Measurements from ENCODE around the gene CDCA4. TPM values are rescaled to one million over a fixed set of nuclear protein-coding genes. Genes with fewer than 3 reads are reported as not detected.

CDCA4 gene
- polyA plus RNA-seq, 10 donors = 11.0 to 29.9 (median 16.7) TPM

DNA sequence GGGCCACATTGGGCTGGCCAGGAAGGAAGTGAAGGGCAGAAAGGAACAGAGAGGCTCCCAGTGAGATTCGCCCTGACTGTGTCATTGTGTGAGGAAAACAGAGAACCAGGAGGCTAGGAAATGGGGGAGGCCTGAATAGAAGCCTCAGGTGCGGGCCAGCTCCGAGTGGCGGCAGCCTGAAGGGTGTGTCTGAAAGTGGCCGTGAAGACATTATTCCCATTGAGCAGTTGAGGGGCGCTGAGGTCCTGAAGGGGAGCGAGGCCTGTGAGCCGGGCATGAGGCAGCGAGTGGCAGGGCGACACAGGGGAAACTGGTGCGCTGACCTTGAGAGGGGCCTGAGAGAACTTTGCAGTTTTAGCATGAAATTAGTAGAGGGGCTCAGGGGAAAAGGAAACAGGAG, 28.4 kb downstream of the CDCA4 start:
- no peak for DNase-seq

DNA sequence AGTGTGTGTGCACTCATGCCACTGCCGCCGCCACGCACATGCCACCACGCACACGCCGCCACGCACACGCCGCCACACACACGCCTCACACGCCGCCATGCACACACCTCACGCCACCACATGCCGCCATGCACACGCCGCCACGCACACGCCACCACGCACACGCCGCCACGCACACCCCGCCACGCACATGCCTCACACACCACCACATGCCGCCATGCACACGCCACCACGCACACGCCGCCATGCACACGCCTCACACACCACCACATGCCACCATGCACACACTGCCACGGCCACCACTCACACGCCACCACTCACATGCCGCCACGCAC, 29.0 kb downstream of the CDCA4 start:
- no peak for DNase-seq

DNA sequence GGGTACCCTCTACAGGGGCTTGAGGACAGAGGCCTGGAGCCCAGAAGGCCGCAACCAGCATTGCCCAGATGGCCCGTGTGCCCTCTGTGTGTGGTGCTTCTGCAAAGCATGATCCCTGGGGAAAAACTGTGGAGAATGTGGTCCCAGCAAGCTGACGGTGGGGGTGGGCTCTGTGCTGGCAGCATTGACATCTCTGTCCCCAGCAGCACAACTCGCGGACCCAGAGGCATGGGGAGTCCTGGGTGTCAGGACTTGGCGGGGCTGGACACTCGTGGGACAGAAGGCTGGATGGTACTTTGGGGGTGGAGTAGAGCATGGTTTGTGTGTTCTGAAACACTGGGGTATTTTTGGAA, 31.0 kb downstream of the CDCA4 start:
- no peak for DNase-seq

DNA sequence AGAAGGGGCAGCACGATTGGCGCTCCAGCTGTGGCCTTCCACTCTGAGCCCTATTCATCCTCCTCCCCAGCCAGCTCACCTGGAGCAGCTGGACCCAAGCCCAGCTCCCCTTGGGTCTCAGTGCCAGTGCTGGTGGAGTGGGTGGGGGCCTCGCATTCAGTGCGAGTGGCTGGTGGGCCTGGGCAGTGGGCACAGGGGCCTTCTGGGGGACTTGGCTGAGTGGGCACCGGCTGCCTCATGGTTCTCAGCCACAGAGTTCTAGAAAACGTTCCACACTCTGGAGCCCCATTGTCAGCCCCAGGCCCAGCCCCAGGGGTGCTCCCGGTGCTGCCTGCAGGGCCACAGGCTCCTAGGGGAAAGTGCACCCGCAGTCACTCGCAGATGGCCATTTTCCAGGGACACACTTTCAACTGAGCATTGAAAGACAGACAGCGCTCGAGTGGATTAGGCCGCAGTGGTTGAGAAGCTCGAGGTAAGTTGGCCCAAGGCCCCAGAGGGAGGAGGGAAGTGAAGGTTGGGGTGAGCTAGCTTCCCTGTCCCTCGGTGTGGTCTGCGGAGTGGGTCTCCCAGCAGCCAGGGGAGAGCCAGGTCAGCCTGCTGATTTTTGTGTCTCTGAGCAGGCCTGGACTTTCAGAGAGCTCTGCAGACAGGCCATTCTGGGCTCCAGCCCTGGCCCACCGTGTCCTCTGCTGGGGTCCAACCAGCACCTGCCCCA, 31.5 kb downstream of the CDCA4 start:
- DNase-seq = no peak

DNA sequence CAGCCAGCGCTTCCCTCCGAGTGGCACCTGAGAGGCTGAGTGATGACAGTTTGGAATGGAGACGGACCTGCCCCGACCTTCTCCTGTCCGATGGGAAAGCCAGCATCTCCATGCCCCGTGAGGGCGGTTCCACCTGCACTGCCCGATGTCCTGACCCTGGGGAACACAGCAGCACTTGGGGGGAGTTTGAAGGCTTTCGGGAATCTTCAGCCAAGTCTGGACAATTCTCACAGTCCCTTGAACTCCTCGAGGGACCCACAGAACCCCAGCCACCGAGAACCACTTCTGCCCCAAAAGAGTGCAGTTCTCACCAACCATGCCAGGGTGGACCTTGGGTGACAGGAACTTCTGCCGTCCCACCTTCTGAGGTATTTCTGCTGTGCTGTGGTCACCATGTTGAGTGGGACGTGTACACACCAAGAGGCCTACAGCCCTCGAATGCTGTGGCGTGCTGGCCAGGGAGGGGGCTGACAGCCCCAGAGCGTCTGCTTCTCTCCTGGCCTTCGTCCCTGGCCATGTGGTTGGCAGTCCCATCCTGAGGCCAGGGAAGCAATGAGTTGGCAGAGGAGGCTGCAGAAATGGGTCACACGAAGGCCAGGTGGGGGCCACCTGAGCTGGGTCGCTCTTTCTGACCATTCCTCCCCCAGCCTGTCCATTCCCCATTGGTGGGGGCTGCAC, 34.3 kb downstream of the CDCA4 start:
- no peak for DNase-seq

DNA sequence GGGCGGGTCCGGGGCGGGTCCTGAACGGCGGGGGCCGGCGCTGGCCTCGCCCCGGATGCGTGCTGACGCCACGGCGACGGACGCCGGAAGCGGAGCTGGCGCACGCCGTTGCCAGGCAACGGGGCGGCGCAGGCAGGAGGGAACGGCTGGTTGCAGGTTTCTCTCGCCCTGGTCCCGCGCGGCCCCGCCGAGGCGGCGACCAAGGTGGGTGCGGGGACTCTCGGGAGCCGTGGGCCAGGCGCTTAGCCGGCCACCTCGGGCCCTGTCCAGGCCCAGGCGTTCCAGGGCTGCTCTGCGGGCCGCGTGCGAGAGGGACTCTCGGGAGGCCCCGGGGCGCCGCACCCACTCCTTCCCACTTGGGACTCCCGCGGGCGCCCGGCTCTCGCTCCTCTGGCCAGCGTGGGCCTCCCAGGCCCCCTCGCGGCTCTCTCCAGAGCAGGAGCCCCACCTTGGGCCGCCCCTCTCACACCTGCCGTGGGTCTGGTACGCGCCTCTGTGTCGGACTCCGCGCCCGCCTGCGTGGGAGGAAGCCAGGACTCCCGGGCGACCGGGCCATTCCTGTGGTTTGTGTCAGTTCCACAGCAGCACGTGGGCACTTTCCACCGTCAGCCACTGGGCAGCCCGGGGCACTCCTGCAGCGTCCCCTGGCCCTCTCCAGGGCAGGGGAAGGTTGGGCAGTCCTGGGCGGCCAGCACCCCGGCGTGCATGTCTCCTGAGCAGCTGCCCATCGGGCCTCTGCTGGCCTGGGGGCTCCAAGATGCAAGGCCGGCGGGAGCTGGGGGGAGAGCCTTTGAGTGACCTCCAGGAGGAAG, 35.0 kb downstream of the CDCA4 start, which contains the start of gene CLBA1:
CLBA1 (plus strand) TSS at position 114 of the 812 bp plus-strand sequence; CDS start at position 758, 644 bp downstream.
- DNase-seq = peak; percentile 90 to 97 (median 97)

DNA sequence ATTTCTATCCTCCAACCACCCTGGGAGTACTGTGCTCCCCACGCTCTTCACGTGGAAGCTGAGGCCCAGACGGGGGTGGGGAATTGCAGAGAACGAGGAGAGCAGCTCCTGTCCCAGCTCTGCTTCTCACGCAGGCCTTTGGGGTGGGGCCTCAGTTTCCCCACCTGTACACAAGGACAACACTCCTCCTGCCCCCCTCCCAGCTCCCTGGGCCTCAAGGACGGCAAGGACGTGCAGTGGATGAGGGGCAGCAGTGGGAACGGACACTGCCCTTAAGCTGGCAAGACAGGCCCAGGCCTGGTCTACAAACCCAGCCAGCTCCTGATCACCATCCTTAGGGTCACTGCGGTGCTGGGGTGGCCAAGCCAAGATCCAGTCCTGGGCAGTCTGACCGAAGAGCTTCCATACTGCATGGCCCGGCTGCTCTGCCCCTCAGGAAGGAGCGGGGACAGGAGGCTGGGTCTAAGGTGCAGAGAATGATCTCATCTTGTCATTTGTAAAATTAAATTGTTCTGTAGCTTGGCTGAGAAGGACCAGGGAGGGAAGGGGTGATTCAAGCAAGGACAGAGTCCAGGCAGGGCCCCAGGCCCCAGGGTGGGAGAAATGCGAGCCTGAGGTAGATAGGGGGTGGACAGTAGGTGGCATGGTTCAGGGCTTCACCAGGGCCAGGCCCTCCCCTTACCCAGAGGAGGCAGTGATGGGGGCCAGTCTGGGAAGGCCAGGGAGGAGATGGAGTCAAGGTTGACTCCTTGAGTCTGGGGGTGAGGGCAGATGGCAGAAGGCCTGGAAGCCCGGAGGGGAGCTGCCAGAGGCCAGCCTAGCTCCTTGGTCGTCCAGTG, 36.6 kb downstream of the CDCA4 start:
- DNase-seq = no peak

DNA sequence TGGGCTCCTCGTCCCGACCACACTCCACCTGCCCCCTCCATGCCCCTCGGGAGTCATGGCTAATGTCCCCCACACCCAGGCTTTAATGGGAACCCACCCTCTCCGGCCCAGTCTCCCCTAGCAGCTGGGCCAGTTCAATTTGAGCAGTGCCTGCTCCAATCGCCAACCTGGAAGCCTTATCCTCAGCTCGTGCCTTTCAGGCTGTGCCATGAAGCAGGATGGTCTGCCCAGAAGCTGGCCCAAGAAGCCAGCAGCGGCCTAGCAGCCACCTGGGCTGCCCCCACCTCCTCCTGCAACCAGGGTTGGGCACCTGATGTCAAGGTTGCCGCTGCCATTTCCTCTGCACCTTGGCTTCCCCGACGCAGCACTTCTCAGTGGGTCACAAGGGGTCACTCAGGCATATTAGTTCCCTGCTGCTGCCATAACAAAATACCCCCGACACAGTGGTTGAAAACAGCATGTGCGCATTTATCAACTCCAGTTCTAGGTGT, 37.6 kb downstream of the CDCA4 start:
- DNase-seq = no peak

DNA sequence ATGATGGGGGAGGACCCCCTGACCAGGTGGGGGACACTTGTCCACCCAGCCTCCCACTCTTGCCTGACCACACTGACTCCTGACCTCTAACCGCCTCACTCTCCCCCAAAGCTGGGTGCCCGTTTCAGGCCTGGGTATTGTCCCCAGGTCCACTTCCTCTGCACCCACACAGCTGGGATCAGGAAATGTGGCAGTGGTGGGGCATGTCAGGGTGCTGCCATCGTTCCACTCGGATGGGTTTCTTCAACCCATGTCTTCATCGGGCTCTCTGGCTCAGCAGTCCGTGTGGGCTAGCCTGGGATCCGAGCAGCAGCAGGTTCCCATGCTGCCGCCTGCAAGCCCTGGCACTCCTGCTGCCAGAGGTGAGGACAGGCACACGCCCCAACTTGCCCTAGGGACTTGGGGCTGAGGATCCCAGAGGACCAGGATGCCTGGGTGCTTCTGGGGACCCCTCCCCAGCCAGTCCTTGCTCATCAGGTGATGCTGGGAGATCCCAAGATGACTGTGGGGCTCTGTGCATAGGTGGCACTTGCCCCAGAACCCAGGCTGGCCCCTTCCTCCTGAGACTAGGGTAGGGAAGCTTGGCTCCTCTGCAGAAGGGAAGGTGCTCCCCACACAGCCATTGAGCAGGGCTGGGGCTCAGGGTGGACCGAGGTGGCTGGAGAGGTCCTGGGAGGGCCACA, 38.2 kb downstream of the CDCA4 start:
- DNase-seq = no peak

DNA sequence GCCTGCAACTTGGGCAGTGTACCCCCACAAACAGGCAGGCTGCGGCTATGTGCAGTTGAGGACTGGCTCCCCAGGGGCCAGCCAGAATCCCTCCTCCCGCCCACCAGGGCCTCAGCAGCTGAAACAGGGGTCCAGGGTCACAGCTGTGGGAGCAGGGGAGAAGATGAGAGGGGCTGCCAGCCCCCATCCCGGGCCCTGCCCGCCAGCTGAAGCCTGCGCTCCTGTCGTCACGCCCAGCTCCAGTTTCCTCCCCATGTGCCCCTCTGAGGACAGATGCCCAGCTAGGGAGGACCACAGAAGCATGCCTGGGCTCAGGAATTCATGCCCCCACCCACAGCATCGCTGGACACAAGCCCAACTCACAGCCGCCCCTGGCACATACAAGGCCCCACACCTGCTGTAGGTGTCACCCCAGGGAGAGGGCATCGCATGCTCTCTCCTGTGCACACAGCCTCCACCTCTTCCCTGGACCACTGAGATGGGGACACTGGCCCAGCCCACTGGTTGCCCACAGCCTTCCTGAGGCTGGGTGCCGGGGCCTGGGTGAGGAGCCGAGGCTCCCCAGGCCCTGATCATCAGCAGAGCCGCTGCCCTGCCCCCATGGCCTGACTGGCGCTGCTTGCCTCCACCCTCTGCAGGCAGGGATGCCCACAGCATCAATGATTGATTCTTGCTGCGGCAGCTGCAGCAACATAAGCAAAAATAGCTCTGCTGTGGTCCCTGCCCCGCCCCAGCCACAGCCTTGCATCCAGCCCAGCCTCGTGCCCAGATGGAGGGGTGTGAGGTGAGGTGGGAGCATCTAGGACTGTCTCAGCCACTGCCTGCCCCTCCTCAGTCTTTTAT, 39.0 kb downstream of the CDCA4 start:
- peak in 1 of 3 donors; percentile 73 for DNase-seq

DNA sequence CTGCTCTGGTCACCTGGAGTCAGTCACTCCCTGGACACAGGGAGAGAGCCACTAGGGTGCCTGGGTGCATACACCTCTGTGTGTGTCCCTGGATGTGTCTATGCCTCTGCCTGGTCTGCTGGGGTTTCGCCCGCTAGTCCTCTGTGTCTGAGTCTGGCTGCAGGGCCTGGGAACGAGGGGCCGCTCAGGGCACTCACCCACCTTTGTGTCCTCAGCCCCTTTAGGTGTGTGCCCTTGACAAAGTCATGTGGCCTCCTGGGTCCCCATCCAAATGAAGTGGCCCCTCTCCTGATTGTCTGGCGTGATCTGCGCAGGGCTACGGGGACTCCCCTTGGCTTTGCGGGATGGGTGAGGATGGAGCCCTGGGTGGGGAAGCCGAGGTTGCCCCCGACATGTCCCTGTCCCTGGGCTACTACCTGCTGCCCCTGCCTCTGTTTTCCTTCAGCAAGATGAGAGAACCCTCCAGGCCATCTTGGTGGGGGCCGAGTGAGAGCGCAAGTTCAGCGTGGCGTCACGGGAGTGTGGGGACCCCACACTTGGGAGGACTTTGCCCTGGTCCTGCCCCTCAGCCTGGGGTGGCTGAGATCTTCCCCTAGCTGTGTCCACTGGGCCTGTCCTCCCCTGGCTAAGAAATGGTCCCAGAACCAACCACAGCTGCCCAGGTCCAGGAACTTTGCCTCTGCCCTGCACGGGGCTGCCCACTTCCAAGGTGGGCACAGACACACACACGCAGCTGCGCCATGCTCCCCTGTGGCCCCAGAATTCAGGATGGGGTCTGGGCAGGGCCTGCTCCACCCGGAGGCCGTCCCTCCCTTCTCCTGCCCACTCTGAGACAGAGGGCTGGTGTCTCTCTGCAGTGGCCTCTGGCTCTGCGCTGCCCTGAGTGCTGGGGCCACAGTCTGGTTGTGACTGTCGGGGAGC, 40.0 kb downstream of the CDCA4 start:
- peak in 1 of 3 donors; percentile 11 for DNase-seq

DNA sequence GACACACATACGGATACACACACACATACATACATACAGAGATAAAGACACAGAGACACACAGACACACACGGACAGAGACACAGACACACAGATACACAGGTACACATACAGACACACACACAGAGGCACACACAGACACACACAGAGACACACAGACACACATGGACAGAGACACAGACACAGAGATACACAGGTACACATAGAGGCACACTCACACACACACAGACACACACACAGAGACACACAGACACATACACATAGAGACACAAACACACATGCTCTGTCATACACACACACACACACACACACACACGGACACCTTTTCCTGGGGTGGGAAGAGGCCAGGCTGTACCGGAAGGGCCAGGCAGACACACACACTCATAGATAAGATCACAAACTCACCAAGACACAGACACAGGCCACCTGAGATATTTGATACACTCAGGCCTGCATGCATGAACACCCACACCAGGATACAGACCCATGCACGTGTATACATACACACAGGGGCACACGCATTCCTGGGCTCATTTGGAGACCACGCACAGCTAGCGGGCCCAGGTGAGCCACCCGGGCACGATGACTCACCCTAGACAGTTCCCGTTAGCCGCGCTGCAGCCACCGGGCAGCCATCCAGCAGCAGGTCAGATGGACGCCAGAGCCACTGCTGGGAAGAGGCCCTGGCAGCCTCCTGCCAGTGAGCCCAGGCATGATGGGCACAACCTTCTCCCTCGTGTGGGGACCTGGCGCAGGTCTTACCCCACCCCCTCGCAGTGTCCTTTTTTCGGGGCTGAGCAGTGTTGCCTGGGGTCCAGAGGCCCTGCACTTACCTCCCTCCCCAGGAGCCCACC, 40.9 kb downstream of the CDCA4 start:
- peak in 1 of 3 donors; percentile 44 for DNase-seq

DNA sequence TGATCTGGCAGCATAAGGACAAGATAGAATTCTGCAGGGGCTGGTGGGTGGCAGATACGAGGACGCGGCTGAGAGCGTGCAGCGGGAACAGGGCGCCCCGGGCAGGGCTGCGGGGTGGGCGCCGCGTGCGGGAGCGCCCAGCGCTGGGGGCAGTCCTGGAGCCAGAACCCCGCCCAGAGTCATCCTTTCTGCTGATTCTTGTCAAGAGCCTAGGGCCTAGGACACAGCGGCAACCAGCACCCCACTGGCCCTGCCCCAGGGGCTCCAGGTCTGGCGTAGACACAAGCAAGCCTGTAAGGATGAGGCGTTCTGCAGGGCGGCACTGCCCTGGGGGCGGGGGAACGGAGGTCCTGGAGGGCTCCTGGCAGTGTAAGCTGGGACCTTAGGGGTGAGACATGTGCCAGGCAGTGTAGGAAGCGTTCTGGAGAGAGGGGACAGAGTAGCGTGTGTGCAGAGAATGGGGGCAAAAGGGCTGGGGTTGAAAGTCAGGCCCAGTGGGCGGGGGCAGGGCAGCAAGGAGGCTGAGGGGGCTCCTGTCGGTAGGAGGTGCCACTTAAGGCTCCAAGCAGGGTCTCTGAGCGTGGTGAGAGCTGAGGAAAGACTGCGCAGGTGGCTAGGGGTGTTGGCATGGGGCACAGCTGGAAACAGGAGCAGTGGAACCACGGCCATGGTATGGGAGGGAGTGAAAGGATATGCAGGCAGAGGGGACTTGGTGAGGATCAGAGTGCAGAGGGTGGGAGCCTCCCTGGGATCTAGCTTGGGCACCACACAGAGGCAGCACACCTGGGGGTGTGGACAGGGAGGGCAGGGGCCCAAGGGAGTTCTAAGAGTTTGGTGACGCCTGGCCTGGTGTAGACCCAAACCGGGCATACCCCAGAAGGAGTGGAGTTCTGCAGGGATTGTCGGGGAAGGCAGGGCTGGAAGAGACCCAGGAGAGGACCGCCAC, 41.9 kb downstream of the CDCA4 start:
- DNase-seq = peak in 1 of 3 donors; percentile 39

DNA sequence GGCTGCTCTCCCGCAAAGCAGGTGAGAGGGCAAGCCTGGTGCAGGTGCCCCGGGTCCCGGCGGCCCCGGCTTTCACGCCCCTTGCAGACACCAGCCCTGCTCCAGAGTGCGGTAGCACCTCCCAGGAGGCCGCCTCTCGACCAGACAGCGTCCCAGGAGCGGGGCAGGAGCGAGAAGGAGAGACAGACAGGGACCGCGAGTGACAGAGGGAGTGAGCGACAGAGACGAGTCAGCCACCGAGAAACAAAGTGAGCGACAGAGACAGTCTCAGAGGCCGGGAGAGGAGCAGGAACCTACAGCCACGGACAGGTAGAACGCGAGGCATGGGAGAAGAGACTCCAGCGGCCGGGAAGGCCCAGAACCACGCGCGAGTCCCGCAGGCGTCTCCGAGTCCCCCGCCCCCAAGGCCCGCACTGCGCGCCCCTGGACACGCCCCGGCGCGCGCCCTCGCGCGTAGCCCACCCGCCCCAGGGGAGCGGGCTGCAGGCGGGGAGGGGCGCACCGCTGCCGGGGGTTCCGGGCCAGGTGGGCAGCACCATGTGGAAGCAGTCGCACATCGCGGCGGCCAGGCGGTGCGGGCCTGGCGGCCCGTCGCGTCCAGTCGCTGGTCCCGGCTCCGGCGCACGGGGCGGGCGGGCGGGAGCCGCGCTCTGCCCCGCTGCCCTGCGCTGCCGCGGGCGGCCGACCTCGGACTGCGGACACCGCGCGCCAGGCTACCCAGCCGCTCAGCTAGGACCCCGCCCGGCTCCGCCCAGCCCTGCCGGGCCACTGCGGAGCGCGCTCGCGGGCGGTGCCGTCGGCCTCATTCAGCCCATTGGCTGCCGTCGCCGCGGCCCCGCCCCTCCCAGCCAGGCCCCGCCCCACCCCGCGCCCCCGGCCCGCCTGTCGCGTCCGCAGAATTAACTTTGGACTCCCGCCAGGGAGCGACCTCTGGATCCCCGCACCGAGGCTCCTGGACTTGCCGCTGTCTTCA, 42.9 kb downstream of the CDCA4 start, which contains the start of gene AHNAK2:
AHNAK2 (minus strand) TSS at position 694 of the 973 bp plus-strand sequence; CDS start at position 557, 137 bp downstream.
- peak in 2 of 3 donors; percentile 74 to 84 for DNase-seq

DNA sequence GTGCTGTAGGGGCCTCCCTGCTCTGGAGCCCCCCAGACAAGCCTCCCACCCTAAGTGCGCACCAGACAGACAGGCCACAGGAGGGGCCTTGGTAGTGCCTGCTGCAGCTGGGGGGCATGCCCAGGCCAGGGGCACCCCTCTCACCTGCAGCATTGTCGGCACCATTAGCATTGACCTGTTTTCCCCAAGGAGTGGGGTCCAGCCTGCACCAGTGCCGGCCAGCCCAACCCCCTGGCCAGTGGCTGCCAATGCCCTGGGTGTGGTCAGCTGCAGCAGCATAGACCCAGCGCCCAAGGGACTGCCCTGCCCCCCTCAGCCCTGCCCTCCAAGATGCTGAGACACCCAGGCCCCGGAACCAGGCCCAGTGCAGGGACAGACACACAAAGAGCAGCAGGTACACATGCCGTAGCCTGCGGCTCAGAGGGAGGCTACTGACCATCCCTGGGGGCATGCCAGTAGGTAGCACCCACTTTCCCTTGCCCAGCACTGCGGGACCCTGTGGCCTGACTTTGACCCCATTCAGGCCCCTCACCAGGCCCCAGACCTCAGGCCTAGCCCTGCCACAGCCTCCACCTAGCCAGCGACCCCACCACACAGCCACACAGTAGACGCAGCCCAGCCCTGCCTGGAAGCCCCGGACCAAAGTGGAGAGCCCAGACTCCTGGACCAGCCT, 43.7 kb downstream of the CDCA4 start:
- DNase-seq = peak in 1 of 3 donors; percentile 21

All from muscle of back (tissue), 11 donors.